ENCODE measurements around the gene RHNO1. TPM values are rescaled to one million over a fixed set of nuclear protein-coding genes. Genes with fewer than 3 reads are reported as not detected.

RHNO1 gene
- polyA plus RNA-seq, 1 experiment = 40.0 TPM

DNA sequence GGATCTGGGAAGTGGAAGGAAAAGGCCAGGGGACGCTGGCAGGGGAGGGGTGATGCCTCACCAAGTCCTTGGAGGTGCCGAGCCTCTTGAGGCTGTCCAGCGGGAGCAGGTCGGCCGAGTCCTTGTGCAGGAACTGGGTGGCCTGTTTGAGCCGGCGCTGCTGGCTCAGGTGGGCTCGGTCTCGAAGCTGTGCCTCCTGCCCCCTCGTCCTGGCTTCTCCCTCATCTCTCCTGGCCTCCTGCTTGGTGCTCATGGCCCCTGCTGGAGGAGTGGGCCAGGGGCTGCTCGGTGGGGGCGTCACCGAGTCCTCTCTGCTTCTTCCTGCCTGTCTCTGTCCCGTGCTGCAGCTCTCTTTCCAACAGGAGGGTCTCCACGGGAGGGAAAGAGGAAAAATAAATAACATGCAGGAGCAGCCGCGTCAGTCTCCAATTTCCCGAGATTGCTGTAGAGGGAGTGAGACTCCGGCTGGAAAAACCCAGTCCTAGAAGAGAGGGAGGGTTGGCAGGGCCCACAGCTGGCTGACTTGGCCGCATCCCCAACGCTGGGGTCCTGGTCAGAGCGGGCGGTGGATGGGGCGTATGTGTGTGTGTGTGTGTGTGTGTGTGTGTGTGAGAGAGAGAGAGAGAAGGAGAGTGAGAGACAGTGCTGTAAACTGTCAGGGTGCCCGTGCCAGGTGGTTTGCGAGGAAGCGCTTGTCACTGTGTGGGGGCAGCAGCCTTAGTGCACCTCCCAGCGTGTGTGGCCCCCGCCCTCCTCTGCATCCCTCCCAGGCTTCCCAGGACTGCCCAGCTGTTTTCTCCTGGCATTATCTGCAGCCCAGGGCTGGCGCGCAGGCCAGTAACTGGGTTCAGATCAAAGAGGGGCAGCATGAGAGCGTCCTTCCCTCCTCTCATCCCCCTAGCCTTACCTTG lies 42.2 kb upstream of the RHNO1 start, which contains the start of gene NRIP2:
NRIP2 (minus strand) TSS at position 455 of the 911 bp plus-strand sequence; CDS start at position 403, 52 bp downstream.
- POLR2A ChIA-PET = interaction anchor here (0.5 kb wide), 1 partner anchor 11 kb away, joined by 3 read pairs; no protein-coding TSS in a partner anchor
- no peak within 1 kb of the TSS for H3K4me3 ChIP-seq (ENCODE audit: low read depth, low read length)
- no peak for DNase-seq (ENCODE audit: low read depth)
- CTCF ChIA-PET = interaction anchor here (0.9 to 1.9 kb wide), 6 partner anchors 12 to 199 kb away, joined by 3 to 6 read pairs (median 3); no protein-coding TSS in a partner anchor
- TF ChIP-seq, protein P1, sequence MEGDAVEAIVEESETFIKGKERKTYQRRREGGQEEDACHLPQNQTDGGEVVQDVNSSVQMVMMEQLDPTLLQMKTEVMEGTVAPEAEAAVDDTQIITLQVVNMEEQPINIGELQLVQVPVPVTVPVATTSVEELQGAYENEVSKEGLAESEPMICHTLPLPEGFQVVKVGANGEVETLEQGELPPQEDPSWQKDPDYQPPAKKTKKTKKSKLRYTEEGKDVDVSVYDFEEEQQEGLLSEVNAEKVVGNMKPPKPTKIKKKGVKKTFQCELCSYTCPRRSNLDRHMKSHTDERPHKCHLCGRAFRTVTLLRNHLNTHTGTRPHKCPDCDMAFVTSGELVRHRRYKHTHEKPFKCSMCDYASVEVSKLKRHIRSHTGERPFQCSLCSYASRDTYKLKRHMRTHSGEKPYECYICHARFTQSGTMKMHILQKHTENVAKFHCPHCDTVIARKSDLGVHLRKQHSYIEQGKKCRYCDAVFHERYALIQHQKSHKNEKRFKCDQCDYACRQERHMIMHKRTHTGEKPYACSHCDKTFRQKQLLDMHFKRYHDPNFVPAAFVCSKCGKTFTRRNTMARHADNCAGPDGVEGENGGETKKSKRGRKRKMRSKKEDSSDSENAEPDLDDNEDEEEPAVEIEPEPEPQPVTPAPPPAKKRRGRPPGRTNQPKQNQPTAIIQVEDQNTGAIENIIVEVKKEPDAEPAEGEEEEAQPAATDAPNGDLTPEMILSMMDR (IDR thresholded peaks at IDR 0.05; ENCODE audit: insufficient read depth, low read depth, low read length) = no peak
- peaks cover 2% of the 10 kb centered on the region for H3K27me3 ChIP-seq (ENCODE audit: control insufficient read depth, insufficient read depth, low read length)
- peaks cover 1% of the 10 kb centered on the region; the same call in 1 of the 2 replicates for H3K36me3 ChIP-seq (ENCODE audit: control insufficient read depth, insufficient read depth, low read length)

DNA sequence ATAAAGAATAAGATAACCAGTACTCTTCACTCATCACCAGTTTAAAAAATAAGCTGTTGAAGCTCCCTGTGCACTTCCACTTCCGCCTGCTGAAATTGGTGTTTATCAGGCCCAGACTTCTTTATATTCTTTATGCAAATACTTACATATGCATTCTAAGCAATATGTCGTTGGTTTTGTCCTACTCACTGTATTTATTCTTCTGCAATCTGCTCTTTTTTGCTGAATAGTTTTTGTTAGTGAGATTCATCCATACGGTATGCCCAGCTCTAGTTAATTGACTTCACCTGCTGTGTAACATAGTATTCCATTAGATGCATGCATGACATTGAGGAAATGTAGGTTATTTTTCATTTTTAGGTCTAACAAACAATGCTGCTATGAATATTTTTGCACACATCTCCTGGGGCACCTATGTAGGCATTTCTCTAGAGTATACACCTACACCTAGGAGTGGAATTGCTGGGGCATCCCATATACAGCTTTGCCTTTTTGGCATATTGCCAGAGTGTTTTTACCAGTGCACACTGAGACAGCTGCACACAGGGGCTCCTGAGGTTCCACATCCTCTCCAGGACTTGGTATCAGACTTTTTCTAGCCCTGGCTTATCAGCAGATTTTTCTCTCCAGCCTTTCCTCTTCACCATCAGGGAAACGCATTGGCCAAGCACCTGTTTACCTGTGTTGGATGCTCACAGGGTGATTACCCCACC lies 41.2 kb upstream of the RHNO1 start:
- CTCF ChIA-PET = interaction anchor here (0.6 to 1.9 kb wide), 5 partner anchors 9 to 223 kb away, joined by 3 to 6 read pairs (median 3); no protein-coding TSS in a partner anchor
- TF ChIP-seq, protein P1 (IDR thresholded peaks at IDR 0.05; ENCODE audit: insufficient read depth, low read depth, low read length) = no peak
- POLR2A ChIA-PET = interaction anchor here (0.5 kb wide), 1 partner anchor 10 kb away, joined by 3 read pairs; no protein-coding TSS in a partner anchor

DNA sequence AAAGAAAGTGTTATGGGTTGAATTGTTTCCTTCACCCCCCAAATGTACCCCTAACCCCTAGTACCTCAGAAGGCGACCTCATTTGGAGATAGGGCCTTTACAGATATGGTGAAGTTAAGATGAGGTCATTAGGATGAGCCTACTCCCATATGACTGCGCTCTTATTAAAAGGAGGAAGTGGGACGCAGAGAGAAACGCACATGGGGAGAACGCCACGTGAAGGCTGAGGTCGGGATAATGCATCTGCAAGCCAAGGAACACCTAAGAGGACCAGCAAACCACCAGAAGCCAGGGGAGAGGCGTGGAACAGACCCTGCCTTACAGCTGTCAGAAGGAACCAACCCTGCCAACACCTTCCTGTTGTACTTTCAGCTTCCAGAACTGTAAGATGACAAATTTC lies 40.4 kb upstream of the RHNO1 start:
- Histone ChIP-seq H3K27me3 (ENCODE audit: control insufficient read depth, insufficient read depth, low read length) (peaks cover 2% of the 10 kb centered on the region), H3K4me3 (ENCODE audit: low read depth, low read length) (no peak overlapping the region), H3K36me3 (ENCODE audit: control insufficient read depth, insufficient read depth, low read length) (no peaks in the 10 kb centered on the region)
- ChIA-PET CTCF (interaction anchor here (1.0 to 1.9 kb wide), 2 partner anchors 8 to 198 kb away, joined by 3 to 6 read pairs; no protein-coding TSS in a partner anchor), POLR2A (no interaction called here)
- TF ChIP-seq, protein P1 (IDR thresholded peaks at IDR 0.05; ENCODE audit: insufficient read depth, low read depth, low read length) = no peak
- no peak for DNase-seq (ENCODE audit: low read depth)

More for the DNA sequence above, 41.2 kb upstream of the RHNO1 start:
- Histone ChIP-seq H3K36me3 (ENCODE audit: control insufficient read depth, insufficient read depth, low read length) (no peaks in the 10 kb centered on the region), H3K4me3 (ENCODE audit: low read depth, low read length) (no peak overlapping the region), H3K27me3 (ENCODE audit: control insufficient read depth, insufficient read depth, low read length) (peaks cover 2% of the 10 kb centered on the region)
- no peak for DNase-seq (ENCODE audit: low read depth)

DNA sequence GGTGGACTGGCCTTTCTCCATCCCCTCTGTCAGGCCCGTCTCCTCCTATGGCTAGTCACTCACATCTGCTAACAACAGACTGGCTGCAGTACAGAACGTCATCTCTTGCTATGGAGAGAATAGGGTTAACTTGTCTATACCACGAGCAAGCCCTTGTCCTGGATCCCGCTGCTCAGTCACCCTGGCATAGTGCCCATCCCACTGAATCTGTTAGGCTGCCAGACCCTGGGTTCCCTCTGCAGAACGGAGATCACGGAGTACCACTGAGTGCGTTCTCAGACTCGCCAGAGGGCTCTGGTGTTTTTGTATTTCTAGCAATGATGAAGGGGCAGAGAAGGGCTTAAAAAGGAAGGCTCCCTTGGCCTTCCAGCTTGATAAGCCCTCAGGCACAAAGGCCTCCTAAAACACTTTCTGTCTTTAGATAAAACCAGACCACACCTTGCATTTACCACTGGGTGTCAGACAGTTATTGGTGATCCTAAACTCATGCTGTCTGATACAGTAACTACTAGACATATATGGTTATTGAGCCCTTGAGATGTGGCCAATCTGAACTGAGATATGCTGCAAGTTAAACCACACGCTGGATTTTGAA lies 35.9 kb upstream of the RHNO1 start:
- POLR2A ChIA-PET = no interaction called here
- no peak for DNase-seq (ENCODE audit: low read depth)
- Histone ChIP-seq H3K4me3 (ENCODE audit: low read depth, low read length) (no peak overlapping the region), H3K36me3 (ENCODE audit: control insufficient read depth, insufficient read depth, low read length) (no peaks in the 10 kb centered on the region), H3K27me3 (ENCODE audit: control insufficient read depth, insufficient read depth, low read length) (no peaks in the 10 kb centered on the region)
- CTCF ChIA-PET = no interaction called here
- TF ChIP-seq, protein P1 (IDR thresholded peaks at IDR 0.05; ENCODE audit: insufficient read depth, low read depth, low read length) = no peak
